A673 (cell line): ENCODE data around the gene KRTAP5-7. TPM values are rescaled to one million over a fixed set of nuclear protein-coding genes. Genes with fewer than 3 reads are reported as not detected.
"Not testable (repeated sequence)": the region's sequence is repeated elsewhere in the genome, so short reads cannot be mapped to it uniquely, and the experiment has no call there.

Experiments
- BruUV-seq: library from RNA; stranded (reverse); fragments of 400-500 nt; replicated peaks from 2 replicates; lab custom pipeline; 2021; lab: Mats Ljungman, UMichigan
- CTCF ChIA-PET: fragments of 300-600 bp; sonication (Branson Sonifier 250); formaldehyde crosslinking; loops from one replicate; lab custom pipeline; 2022; ENCODE audit warnings: antibody characterized with exemption; lab: Charles Lee
- POLR2A ChIA-PET: fragments of 300-600 bp; sonication (Branson Sonifier 250); formaldehyde crosslinking; loops from one replicate; lab custom pipeline; 2022; ENCODE audit warnings: antibody characterized with exemption; ENCODE audit not compliant: low non-redundant PET; lab: Charles Lee
- DNase-seq: peaks from one replicate; pipeline ENCODE4 v3.0.0-alpha.2; 2015; ENCODE audit warnings: low spot score
- H3K27ac ChIP-seq: fragments of 200-600 bp; sonication (generic); 2 replicates; pipeline ENCODE4 v1.5.1; 2016; ENCODE audit warnings: mixed run types, low read depth, mild to moderate bottlenecking, mixed read lengths, antibody characterized with exemption, low read length; ENCODE audit not compliant: poor library complexity, severe bottlenecking
- H3K27me3 ChIP-seq: fragments of 200-600 bp; sonication (generic); replicated peaks from 2 replicates; pipeline ENCODE4 v1.6.1; 2017; ENCODE audit warnings: mixed run types, low read depth, mild to moderate bottlenecking, mixed read lengths, antibody characterized with exemption, low read length; ENCODE audit not compliant: insufficient read depth, poor library complexity
- H3K36me3 ChIP-seq: fragments of 200-600 bp; sonication (generic); 2 replicates; pipeline ENCODE4 v1.6.1; 2016; ENCODE audit warnings: mixed run types, mild to moderate bottlenecking, mixed read lengths, antibody characterized with exemption, low read length; ENCODE audit not compliant: insufficient read depth, poor library complexity, severe bottlenecking
- H3K4me1 ChIP-seq: fragments of 200-600 bp; sonication (generic); 2 replicates; pipeline ENCODE4 v1.6.1; 2017; ENCODE audit warnings: mixed run types, mild to moderate bottlenecking, mixed read lengths, antibody characterized with exemption, low read length; ENCODE audit not compliant: insufficient read depth, poor library complexity, severe bottlenecking
- H3K4me3 ChIP-seq: fragments of 200-600 bp; sonication (generic); 2 replicates; pipeline ENCODE4 v1.5.1; 2016; ENCODE audit warnings: low read depth, mixed run types, mild to moderate bottlenecking, mixed read lengths, low read length; ENCODE audit not compliant: poor library complexity, severe bottlenecking
- H3K9me3 ChIP-seq: fragments of 200-600 bp; sonication (generic); 2 replicates; pipeline ENCODE4 v1.6.1; 2016; ENCODE audit warnings: mixed run types, low read depth, mild to moderate bottlenecking, mixed read lengths, antibody characterized with exemption, low read length; ENCODE audit not compliant: poor library complexity, severe bottlenecking
- EZH2 ChIP-seq: fragments of 200-600 bp; sonication (generic); IDR thresholded peaks from 2 replicates; pipeline ENCODE4 v1.6.1; 2017; ENCODE audit warnings: borderline replicate concordance, low read depth, mild to moderate bottlenecking, mixed read lengths, antibody characterized with exemption, low read length; ENCODE audit not compliant: poor library complexity, severe bottlenecking
- intact Hi-C: fragments of 100-400 bp; cut with micrococcal nuclease; formaldehyde crosslinking; loops from one replicate; pipeline ENCODE4 v1.10.0; 2022; ENCODE audit not compliant: unreplicated experiment
- total RNA-seq: library from RNA; stranded (reverse); gene quantifications from 2 replicates; pipeline ENCODE4 v1.2.3, GENCODE V29; 2021
- TF ChIP-seq, protein P1 (sequence below): fragments of 300-800, 200-600 bp; sonication (generic); conservative IDR thresholded peaks from 2 replicates; pipeline ENCODE4 v1.5.1; 2017; ENCODE audit warnings: low read depth, mild to moderate bottlenecking, antibody characterized with exemption, low read length, moderate library complexity, mixed read lengths

The KRTAP5-7 gene
- total RNA-seq, 1 experiment from 2014 or later, result not detected

DNA sequence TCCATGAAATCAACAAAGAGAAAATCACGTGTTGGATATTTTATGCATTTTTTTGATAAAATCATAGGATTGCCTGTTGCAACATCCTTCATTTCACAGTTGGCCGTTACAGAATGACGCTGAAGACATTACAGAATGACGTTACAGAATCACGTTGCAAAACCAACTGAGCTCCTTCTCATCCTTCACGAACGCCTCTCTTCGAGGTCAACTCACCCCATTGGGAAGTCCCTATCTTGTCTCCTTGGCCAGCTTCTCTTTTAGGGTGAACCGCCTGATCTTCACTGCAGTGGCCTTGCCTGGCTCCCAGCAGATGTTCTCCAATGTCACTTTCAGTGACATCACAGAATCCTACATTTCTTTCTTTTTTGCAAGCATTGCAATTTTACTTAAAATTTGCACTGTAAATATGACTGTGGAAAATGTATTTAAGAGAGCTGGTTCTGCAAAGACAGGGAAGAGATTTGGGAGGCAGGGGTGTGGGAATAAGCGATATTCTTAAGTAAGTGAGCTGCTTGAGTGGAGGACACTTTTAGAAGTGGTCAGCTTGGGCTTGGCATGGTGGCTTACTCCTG is 5.1 kb downstream of the KRTAP5-7 start:
- Histone ChIP-seq H3K27ac (no peak overlapping the region), H3K4me1 (no peaks in the 10 kb centered on the region), H3K4me3 (no peak overlapping the region), H3K36me3 (no peaks in the 10 kb centered on the region), H3K9me3 (no peaks in the 10 kb centered on the region), H3K27me3 (no peaks in the 10 kb centered on the region)
- ChIA-PET POLR2A (no interaction called here), CTCF (no interaction called here)
- no TSS peak for BruUV-seq
- DNase-seq, result no peak
- intact Hi-C loops, result no loop called here
- TF ChIP-seq EZH2, result no peak
- TF ChIP-seq, protein P1, sequence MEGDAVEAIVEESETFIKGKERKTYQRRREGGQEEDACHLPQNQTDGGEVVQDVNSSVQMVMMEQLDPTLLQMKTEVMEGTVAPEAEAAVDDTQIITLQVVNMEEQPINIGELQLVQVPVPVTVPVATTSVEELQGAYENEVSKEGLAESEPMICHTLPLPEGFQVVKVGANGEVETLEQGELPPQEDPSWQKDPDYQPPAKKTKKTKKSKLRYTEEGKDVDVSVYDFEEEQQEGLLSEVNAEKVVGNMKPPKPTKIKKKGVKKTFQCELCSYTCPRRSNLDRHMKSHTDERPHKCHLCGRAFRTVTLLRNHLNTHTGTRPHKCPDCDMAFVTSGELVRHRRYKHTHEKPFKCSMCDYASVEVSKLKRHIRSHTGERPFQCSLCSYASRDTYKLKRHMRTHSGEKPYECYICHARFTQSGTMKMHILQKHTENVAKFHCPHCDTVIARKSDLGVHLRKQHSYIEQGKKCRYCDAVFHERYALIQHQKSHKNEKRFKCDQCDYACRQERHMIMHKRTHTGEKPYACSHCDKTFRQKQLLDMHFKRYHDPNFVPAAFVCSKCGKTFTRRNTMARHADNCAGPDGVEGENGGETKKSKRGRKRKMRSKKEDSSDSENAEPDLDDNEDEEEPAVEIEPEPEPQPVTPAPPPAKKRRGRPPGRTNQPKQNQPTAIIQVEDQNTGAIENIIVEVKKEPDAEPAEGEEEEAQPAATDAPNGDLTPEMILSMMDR, result no peak

- H3K4me1 ChIP-seq, H3K4me3 ChIP-seq, CTCF ChIA-PET, H3K27me3 ChIP-seq, intact Hi-C loops, H3K36me3 ChIP-seq, BruUV-seq, DNase-seq, H3K9me3 ChIP-seq, H3K27ac ChIP-seq: not testable (repeated sequence)
- POLR2A ChIA-PET, result interaction anchor here (0.7 kb wide), 1 partner anchor 1977 kb away, joined by 3 read pairs; no protein-coding TSS in a partner anchor
Measured at GRCh38 chr11:71534711-71535608, 7.9 kb downstream of the KRTAP5-7 start.

DNA sequence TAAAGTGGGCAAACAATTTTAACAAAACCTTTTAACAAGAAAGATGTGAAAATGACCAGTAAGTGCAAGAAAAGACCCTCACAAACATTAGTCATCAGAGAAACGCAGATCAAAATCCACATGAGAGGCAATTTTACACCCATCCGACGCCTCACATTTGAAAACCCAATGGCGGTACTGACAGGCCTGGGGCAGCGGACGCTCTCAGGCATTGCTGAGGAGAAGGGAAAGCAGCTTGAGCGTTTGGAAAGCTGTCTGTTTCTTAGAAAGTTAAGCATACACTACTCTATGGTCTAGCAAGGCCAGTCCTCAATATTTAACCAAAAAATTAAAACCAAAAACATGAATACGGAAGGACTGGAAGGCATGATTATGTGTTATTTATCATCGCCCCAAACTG is 8.8 kb downstream of the KRTAP5-7 start:
- DNase-seq, result no peak
- Histone ChIP-seq H3K4me3 (no peak overlapping the region), H3K27ac (no peak overlapping the region), H3K9me3 (no peaks in the 10 kb centered on the region), H3K4me1 (no peaks in the 10 kb centered on the region), H3K36me3 (no peaks in the 10 kb centered on the region), H3K27me3 (no peaks in the 10 kb centered on the region)
- CTCF ChIA-PET, result no interaction called here
- no TSS peak for BruUV-seq
- intact Hi-C loops, result no loop called here
- POLR2A ChIA-PET, result no interaction called here
- TF ChIP-seq EZH2, result no peak
- TF ChIP-seq, protein P1, result no peak
